ELF-1 (cell line): Measurements from ENCODE around the gene FTSJ3.
"Not testable (repeated sequence)": the region's sequence is repeated elsewhere in the genome, so short reads cannot be mapped to it uniquely, and the experiment has no call there.

Source experiments
- DNase-seq: peaks from one replicate; pipeline ENCODE4 v3.0.0-alpha.2; 2016; ENCODE audit warnings: low read depth, low spot score

FTSJ3 gene

GRCh38 chr17:63827002-63827800, at the start of gene FTSJ3, which contains the start of gene PSMC5:
TSS of gene FTSJ3 (minus strand) at chr17:63827663. CDS start at chr17:63826902, 761 bp downstream.
TSS of gene PSMC5 (plus strand) at chr17:63827431. CDS start at chr17:63827491, 60 bp downstream.
- DNase-seq = peak; percentile 95

- DNase-seq = not testable (repeated sequence)
These were observed 47.2 kb upstream of the FTSJ3 start for GRCh38 chr17:63874693-63875092.

- DNase-seq = not testable (repeated sequence)
These were observed 46.7 kb upstream of the FTSJ3 start for GRCh38 chr17:63874061-63874626.

- DNase-seq = not testable (repeated sequence)
These were observed 46.1 kb upstream of the FTSJ3 start, which contains the start of gene CSH2 for GRCh38 chr17:63873577-63873976. TSS of gene CSH2 (minus strand) at chr17:63873677. CDS start at chr17:63873614, 63 bp downstream.

GRCh38 chr17:63871646-63872365, 44.3 kb upstream of the FTSJ3 start:
- not testable (repeated sequence) for DNase-seq

- DNase-seq = not testable (repeated sequence)
These were observed 42.8 kb upstream of the FTSJ3 start for GRCh38 chr17:63870292-63870665.

- DNase-seq = not testable (repeated sequence)
These were observed 42.2 kb upstream of the FTSJ3 start for GRCh38 chr17:63869491-63870291.

- DNase-seq = not testable (repeated sequence)
These were observed 39.2 kb upstream of the FTSJ3 start for GRCh38 chr17:63866625-63867024.

- DNase-seq = no peak
These were observed 31.8 kb upstream of the FTSJ3 start for GRCh38 chr17:63859257-63859656.

GRCh38 chr17:63856425-63856824, 29.0 kb upstream of the FTSJ3 start:
- DNase-seq = not testable (repeated sequence)

GRCh38 chr17:63855185-63855584, 27.7 kb upstream of the FTSJ3 start:
- no peak for DNase-seq

- no peak for DNase-seq
These were observed 27.2 kb upstream of the FTSJ3 start for GRCh38 chr17:63854709-63855108.

- no peak for DNase-seq
These were observed 25.8 kb upstream of the FTSJ3 start for GRCh38 chr17:63853260-63853659.

GRCh38 chr17:63850401-63850800, 22.9 kb upstream of the FTSJ3 start:
- no peak for DNase-seq

- peak; percentile 96 for DNase-seq
These were observed 21.6 kb upstream of the FTSJ3 start for GRCh38 chr17:63848834-63849689.

- DNase-seq = no peak
These were observed 20.2 kb upstream of the FTSJ3 start for GRCh38 chr17:63847525-63848249.

- no peak for DNase-seq
These were observed 18.0 kb upstream of the FTSJ3 start for GRCh38 chr17:63845509-63845908.

- no peak for DNase-seq
These were observed 16.6 kb upstream of the FTSJ3 start for GRCh38 chr17:63843910-63844677.

- DNase-seq = not testable (repeated sequence)
These were observed 16.0 kb upstream of the FTSJ3 start for GRCh38 chr17:63843387-63843888.
